H1 (cell line): Measurements from ENCODE around the gene COG4. TPM values are rescaled to one million over a fixed set of nuclear protein-coding genes. Genes with fewer than 3 reads are reported as not detected.

Experiments
- ATF3 ChIP-seq: IDR thresholded peaks from 2 replicates; pipeline ENCODE4 v1.6.1; 2011; ENCODE audit warnings: low read depth, mild to moderate bottlenecking, low read length; ENCODE audit not compliant: insufficient read depth
- CBX5 ChIP-seq: fragments of 300-800, 300-1000 bp; sonication (generic); IDR thresholded peaks from 2 replicates; pipeline ENCODE4 v1.7.1; 2016; ENCODE audit warnings: antibody characterized with exemption, low read length, low read depth
- CTBP2 ChIP-seq: IDR thresholded peaks from 2 replicates; pipeline ENCODE4 v1.7.0; 2011; ENCODE audit warnings: borderline replicate concordance, mild to moderate bottlenecking, moderate library complexity, mixed read lengths, low read length; ENCODE audit not compliant: insufficient read depth, insufficient read length
- FOSL1 ChIP-seq: IDR thresholded peaks from 2 replicates; pipeline ENCODE4 v1.6.1; 2011; ENCODE audit warnings: mild to moderate bottlenecking, low read depth, low read length, moderate library complexity; ENCODE audit not compliant: insufficient read depth
- JUN ChIP-seq: IDR thresholded peaks from 2 replicates; pipeline ENCODE4 v1.6.1; 2011; ENCODE audit warnings: low read depth, mild to moderate bottlenecking, improper control_type of control experiment, low read length
- PHF8 ChIP-seq: fragments of 200-600 bp; sonication (generic); conservative IDR thresholded peaks from 2 replicates; pipeline ENCODE4 v1.7.1; 2012; ENCODE audit warnings: low read depth, mild to moderate bottlenecking, inconsistent platforms, low read length, moderate library complexity
- SUZ12 ChIP-seq: fragments of 200-600 bp; sonication (generic); IDR thresholded peaks from 2 replicates; pipeline ENCODE4 v1.6.1; 2012; ENCODE audit warnings: mild to moderate bottlenecking, inconsistent platforms, low read length, moderate library complexity, mixed read lengths
- TCF12 ChIP-seq: IDR thresholded peaks from 2 replicates; pipeline ENCODE4 v1.6.1; 2011; ENCODE audit warnings: low read depth, mild to moderate bottlenecking, low read length
- TEAD4 ChIP-seq: IDR thresholded peaks from 2 replicates; pipeline ENCODE4 v1.6.1; 2012; ENCODE audit warnings: low read depth, low read length, inconsistent platforms, mixed read lengths
- polyA plus RNA-seq, 7 experiments: library from polyadenylated mRNA; depleted of rRNA in 3 of 7; stranded (reverse) in 5 of 7; unstranded in 2 of 7; fragments of >200 nt in 5 of 7; fragments of 200-250 nt in 2 of 7; gene quantifications; 1 replicate in 5 of 7; 2 replicates in 1 of 7; 4 replicates in 1 of 7; pipeline versions ENCODE4 v1.2.1 to v1.2.3, GENCODE V29; 2011 to 2013; ENCODE audit warnings: missing spikeins in 2 of 7, mixed read lengths in 2 of 7
- total RNA-seq: library from RNA; stranded (reverse); fragmentation: NEBNext Ultra II Directional; extraction: Animal tissue kit (Norgen Biotek cat#: 25700); gene quantifications from 2 replicates; pipeline ENCODE4 v1.2.1, GENCODE V29; 2021

Gene COG4
- total and polyA plus RNA-seq, 2 of the 8 experiments (the other 6 are each of a cell fraction or from before 2014, with no cell fraction given): 46.1 to 50.2 TPM

GRCh38 chr16:70454222-70455034 is 68.9 kb downstream of the COG4 start, which contains the start of gene FCSK (continued):
- no peak for TF ChIP-seq CBX5
- TF ChIP-seq SUZ12: no peak
- no peak for TF ChIP-seq TCF12
- 0 out of 2 replicates have a peak, but pooled peaks have one; percentile 22 for TF ChIP-seq FOSL1
- peak; percentile 87 for TF ChIP-seq ATF3
- TF ChIP-seq CTBP2: no peak
- peak; percentile 66 for TF ChIP-seq PHF8
- no peak; the same call in 1 of the 2 replicates for TF ChIP-seq TEAD4
- no peak for TF ChIP-seq JUN
